ENCODE measurements around the gene CD48.

CD48 gene

GRCh38 chr1:160665330-160666078 lies 46.1 kb downstream of the CD48 start:
- no peak overlapping the region; the same call in 1 of the 2 replicates for H3K4me3 ChIP-seq (ENCODE audit: low read depth, low read length)
- no peak for DNase-seq (ENCODE audit: low read depth)
- TF ChIP-seq, protein P1, sequence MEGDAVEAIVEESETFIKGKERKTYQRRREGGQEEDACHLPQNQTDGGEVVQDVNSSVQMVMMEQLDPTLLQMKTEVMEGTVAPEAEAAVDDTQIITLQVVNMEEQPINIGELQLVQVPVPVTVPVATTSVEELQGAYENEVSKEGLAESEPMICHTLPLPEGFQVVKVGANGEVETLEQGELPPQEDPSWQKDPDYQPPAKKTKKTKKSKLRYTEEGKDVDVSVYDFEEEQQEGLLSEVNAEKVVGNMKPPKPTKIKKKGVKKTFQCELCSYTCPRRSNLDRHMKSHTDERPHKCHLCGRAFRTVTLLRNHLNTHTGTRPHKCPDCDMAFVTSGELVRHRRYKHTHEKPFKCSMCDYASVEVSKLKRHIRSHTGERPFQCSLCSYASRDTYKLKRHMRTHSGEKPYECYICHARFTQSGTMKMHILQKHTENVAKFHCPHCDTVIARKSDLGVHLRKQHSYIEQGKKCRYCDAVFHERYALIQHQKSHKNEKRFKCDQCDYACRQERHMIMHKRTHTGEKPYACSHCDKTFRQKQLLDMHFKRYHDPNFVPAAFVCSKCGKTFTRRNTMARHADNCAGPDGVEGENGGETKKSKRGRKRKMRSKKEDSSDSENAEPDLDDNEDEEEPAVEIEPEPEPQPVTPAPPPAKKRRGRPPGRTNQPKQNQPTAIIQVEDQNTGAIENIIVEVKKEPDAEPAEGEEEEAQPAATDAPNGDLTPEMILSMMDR (IDR thresholded peaks at IDR 0.05; ENCODE audit: low read depth, low read length, missing control alignments): no peak

GRCh38 chr1:160664573-160665051 lies 47.0 kb downstream of the CD48 start:
- H3K4me3 ChIP-seq (ENCODE audit: low read depth, low read length): no peak overlapping the region; the same call in 1 of the 2 replicates
- TF ChIP-seq, protein P1 (IDR thresholded peaks at IDR 0.05; ENCODE audit: low read depth, low read length, missing control alignments): no peak
- peak; percentile 75 for DNase-seq (ENCODE audit: low read depth)

DNA sequence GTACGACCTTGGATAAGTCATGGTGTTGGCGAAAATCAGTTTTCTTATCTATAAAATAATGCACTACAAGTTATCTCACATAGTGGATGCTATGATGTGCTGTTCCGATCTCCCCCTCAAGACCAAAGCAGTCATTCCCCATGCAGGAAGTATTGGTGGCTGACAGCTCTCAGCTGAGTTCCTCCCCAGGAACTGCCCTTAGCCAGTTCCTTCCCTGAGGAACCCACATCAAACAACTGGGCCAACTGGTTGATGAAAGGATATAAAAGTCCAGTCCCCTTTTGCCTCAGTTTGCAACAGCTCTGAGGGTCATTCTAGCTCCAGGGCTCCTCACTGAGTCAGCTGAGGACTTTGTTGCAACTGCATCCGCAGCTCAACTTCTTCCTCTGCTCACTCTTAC lies 48.7 kb downstream of the CD48 start:
- no peak overlapping the region for H3K4me3 ChIP-seq (ENCODE audit: low read depth, low read length)
- TF ChIP-seq, protein P1 (IDR thresholded peaks at IDR 0.05; ENCODE audit: low read depth, low read length, missing control alignments): no peak
- DNase-seq (ENCODE audit: low read depth): no peak

- TF ChIP-seq, protein P1 (IDR thresholded peaks at IDR 0.05; ENCODE audit: low read depth, low read length, missing control alignments): no peak
- no peak overlapping the region for H3K4me3 ChIP-seq (ENCODE audit: low read depth, low read length)
- DNase-seq (ENCODE audit: low read depth): no peak
These were observed 52.1 kb downstream of the CD48 start for GRCh38 chr1:160659566-160659965.

GRCh38 chr1:160658814-160659193 lies 52.8 kb downstream of the CD48 start:
- no peak for DNase-seq (ENCODE audit: low read depth)
- TF ChIP-seq, protein P1 (IDR thresholded peaks at IDR 0.05; ENCODE audit: low read depth, low read length, missing control alignments): no peak
- H3K4me3 ChIP-seq (ENCODE audit: low read depth, low read length): no peak overlapping the region

- TF ChIP-seq, protein P1 (IDR thresholded peaks at IDR 0.05; ENCODE audit: low read depth, low read length, missing control alignments): no peak
- no peak overlapping the region for H3K4me3 ChIP-seq (ENCODE audit: low read depth, low read length)
- no peak for DNase-seq (ENCODE audit: low read depth)
These were observed 53.3 kb downstream of the CD48 start for GRCh38 chr1:160658162-160658813.

Data from GM12864 (cell line).